ENCODE results near the gene SLC35D3.
A peak's percentile ranks its signal among the peaks of the same experiment; 100 is the strongest.

SLC35D3 gene

DNA sequence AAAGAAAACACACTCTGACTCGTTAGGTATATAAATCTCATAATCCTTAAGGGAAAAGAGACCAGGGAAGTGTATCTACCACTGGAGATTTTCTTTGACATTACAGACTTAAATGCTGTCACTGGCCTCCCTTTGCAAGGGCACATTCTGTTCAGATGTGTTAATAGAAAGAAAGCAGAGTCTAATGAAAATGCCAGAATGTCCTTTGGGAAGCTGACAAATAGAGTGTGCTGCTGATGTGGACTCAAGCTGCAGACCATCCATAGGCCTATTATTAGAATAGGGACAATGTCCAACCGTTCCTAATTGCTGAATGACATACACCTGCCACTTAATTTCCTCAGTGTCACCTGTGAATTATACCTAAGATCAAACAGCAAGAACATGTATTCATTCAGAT is 41.2 kb downstream of the SLC35D3 start:
- Histone ChIP-seq H3K36me3 (no peaks in the 10 kb centered on the region), H3K27ac (no peak overlapping the region), H3K27me3 (peaks cover 0 to 18% of the 10 kb centered on the region in 2 donors), H3K9me3 (no peaks in the 10 kb centered on the region), H3K4me1 (peaks cover 0 to 2% (median 0%) of the 10 kb centered on the region in 4 donors), H3K4me3 (no peak overlapping the region)
- intact Hi-C loops (cut with DNase I; ENCODE audit: low total_unique reads): no loop called here
- no peak for TF ChIP-seq CTCF (IDR thresholded peaks at IDR 0.05)
- no peak for DNase-seq

DNA sequence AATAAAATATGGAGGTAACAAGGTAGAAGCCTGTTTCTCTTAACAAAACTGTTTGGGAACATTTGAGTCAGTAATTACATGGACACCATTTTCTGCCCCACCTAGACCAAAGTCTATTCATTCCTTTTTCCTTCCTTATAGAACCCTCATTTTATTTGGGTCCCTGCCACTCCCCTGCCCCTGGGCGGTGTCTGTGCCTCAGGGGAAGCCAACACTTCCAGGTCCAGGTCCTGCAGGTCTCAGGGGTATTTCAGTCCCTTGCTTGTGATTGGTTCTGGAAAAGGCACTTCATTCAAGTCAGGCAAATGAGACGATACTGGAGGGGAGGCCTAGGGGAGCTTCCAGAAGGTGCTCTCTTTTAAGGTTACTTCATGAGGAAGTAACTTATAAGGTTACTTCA is 42.3 kb downstream of the SLC35D3 start:
- no peak for TF ChIP-seq CTCF (IDR thresholded peaks at IDR 0.05)
- no peaks in the 10 kb centered on the region for H3K9me3 ChIP-seq
- H3K4me3 ChIP-seq: no peak overlapping the region
- H3K27ac ChIP-seq: no peak overlapping the region
- no peak for DNase-seq
- intact Hi-C loops (cut with DNase I; ENCODE audit: low total_unique reads): no loop called here
- H3K36me3 ChIP-seq: no peaks in the 10 kb centered on the region
- peaks cover 0 to 10% of the 10 kb centered on the region in 2 donors for H3K27me3 ChIP-seq
- peaks cover 0 to 3% (median 0%) of the 10 kb centered on the region in 4 donors for H3K4me1 ChIP-seq

GRCh38 chr6:136967876-136968752 is 46.0 kb downstream of the SLC35D3 start:
- TF ChIP-seq CTCF (IDR thresholded peaks at IDR 0.05): peak; percentile 33 to 41
- intact Hi-C loops (cut with DNase I; ENCODE audit: low total_unique reads): no loop called here
- Histone ChIP-seq H3K36me3 (no peaks in the 10 kb centered on the region), H3K4me1 (peaks cover 0 to 3% (median 0%) of the 10 kb centered on the region in 4 donors), H3K9me3 (no peaks in the 10 kb centered on the region), H3K4me3 (no peak overlapping the region), H3K27me3 (peaks cover 0 to 10% of the 10 kb centered on the region in 2 donors), H3K27ac (no peak overlapping the region)
- peak in 1 of 2 donors; percentile 59 for DNase-seq

DNA sequence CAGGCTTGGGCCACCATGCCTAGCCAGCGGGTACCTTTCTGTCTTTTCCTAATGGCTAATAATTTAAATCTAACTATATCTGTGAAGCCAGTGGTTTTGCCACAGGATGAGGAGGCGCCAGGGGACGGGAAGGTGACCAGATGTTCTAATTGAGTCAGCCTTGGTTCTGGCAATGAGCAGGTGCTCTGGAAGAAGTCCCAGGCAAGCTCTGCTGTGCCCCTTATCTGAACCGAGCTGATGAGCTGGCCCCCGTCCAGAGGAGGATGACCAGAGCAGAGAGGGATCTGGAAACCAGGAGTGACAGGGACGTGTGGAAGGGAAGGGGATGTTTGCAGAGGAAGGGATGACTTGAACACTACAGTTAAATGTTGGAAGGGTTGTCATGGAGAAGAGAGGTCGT is 46.7 kb downstream of the SLC35D3 start:
- intact Hi-C loops (cut with DNase I; ENCODE audit: low total_unique reads): no loop called here
- peaks cover 0 to 3% (median 0%) of the 10 kb centered on the region in 4 donors for H3K4me1 ChIP-seq
- no peak overlapping the region for H3K4me3 ChIP-seq
- H3K27ac ChIP-seq: no peak overlapping the region
- peaks cover 0 to 10% of the 10 kb centered on the region in 2 donors for H3K27me3 ChIP-seq
- no peaks in the 10 kb centered on the region for H3K9me3 ChIP-seq
- no peak for DNase-seq
- H3K36me3 ChIP-seq: no peaks in the 10 kb centered on the region
- TF ChIP-seq CTCF (IDR thresholded peaks at IDR 0.05): no peak

GRCh38 chr6:136969433-136969832 is 47.3 kb downstream of the SLC35D3 start:
- intact Hi-C loops (cut with DNase I; ENCODE audit: low total_unique reads): no loop called here
- no peak overlapping the region for H3K27ac ChIP-seq
- H3K4me3 ChIP-seq: no peak overlapping the region
- H3K4me1 ChIP-seq: peaks cover 0 to 3% (median 0%) of the 10 kb centered on the region in 4 donors
- no peak for DNase-seq
- H3K36me3 ChIP-seq: no peaks in the 10 kb centered on the region
- peaks cover 0 to 10% of the 10 kb centered on the region in 2 donors for H3K27me3 ChIP-seq
- no peak for TF ChIP-seq CTCF (IDR thresholded peaks at IDR 0.05)
- H3K9me3 ChIP-seq: no peaks in the 10 kb centered on the region

Data from tibial artery (tissue), 4 donors.